ENCODE measurements around the gene SLC6A13. TPM values are rescaled to one million over a fixed set of nuclear protein-coding genes. Genes with fewer than 3 reads are reported as not detected.

The SLC6A13 gene
- total RNA-seq, 1 experiment from 2014 or later: not detected

DNA sequence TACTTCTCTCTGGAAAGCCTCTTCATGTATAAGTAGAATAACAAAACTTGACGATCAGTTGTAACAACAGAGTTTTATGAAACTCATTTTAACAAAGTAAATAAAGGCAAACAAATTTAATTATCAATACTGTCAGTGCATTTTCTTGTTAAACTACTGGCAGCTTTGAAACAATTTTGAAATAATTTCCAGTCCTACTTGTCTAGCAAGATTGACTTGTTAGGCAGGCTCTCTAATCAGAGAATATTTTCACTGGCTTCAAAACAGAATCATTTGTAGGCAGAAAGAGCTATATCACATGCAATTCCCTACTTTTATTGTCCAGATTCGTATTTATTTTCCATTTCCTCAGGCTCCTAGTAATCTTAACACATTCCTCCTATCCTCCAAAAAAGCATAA lies 45.9 kb upstream of the SLC6A13 start:
- Histone ChIP-seq H3K14ac (ENCODE audit: insufficient read depth, low read length) (no peak overlapping the region), H2BK120ac (ENCODE audit: low read depth, low read length, poor library complexity, severe bottlenecking) (no peak overlapping the region), H4K91ac (ENCODE audit: insufficient read length, low read depth, low read length) (no peak overlapping the region), H3K27ac (ENCODE audit: insufficient read length, low read depth, low read length) (no peak overlapping the region), H3K79me2 (ENCODE audit: insufficient read depth, low read length) (no peaks in the 10 kb centered on the region), H3K18ac (ENCODE audit: insufficient read length, low read depth, low read length) (no peak overlapping the region), H2BK5ac (ENCODE audit: insufficient read length, low read length) (no peak overlapping the region), H4K20me1 (ENCODE audit: control insufficient read depth, insufficient read depth, insufficient read length) (no peaks in the 10 kb centered on the region), H3K23ac (ENCODE audit: insufficient read length, low read depth, low read length) (no peak overlapping the region), H2BK20ac (ENCODE audit: low read depth, low read length, poor library complexity, severe bottlenecking) (no peak overlapping the region), H2BK12ac (ENCODE audit: insufficient read length, low read depth, low read length) (no peak overlapping the region), H4K8ac (replicated peaks; ENCODE audit: insufficient read length, low read depth, low read length) (no peak overlapping the region), H3K4ac (ENCODE audit: low read depth, low read length) (no peak overlapping the region), H3K23me2 (ENCODE audit: insufficient read length, low read depth, low read length, poor library complexity, severe bottlenecking) (no peaks in the 10 kb centered on the region), H3K4me1 (ENCODE audit: insufficient read depth, low read length) (no peaks in the 10 kb centered on the region), H2AFZ (ENCODE audit: low read length) (no peak overlapping the region), H3K4me2 (ENCODE audit: insufficient read depth, insufficient read length, low read length) (no peak overlapping the region), H3K9me3 (ENCODE audit: control insufficient read depth, low read depth, low read length) (no peaks in the 10 kb centered on the region), H3T11ph (ENCODE audit: low read length) (no peak overlapping the region), H3K79me1 (ENCODE audit: insufficient read depth, low read depth, low read length, poor library complexity, severe bottlenecking) (no peaks in the 10 kb centered on the region), H3K56ac (ENCODE audit: insufficient read length, low read depth, low read length) (no peak overlapping the region), H3K9ac (ENCODE audit: extremely low read depth, insufficient read length, low read length) (no peak overlapping the region), H4K5ac (ENCODE audit: insufficient read length, low read depth, low read length) (no peak overlapping the region), H3K27me3 (ENCODE audit: insufficient read depth, low read length) (no peaks in the 10 kb centered on the region), H2BK15ac (ENCODE audit: low read depth, low read length) (no peak overlapping the region), H2AK5ac (ENCODE audit: insufficient read length, low read length) (no peak overlapping the region)
- Mint-ChIP-seq H3K9me3 (no peaks in the 10 kb centered on the region), H3K27ac (no peak overlapping the region), H3K4me1 (no peaks in the 10 kb centered on the region), H3K36me3 (ENCODE audit: insufficient read depth in 1 of 3, low read depth in 3 of 3) (peaks cover 27 to 85% (median 77%) of the 10 kb centered on the region in 3 experiments; a peak in 6 of 7 replicates), H3K27me3 (ENCODE audit: low read depth) (no peaks in the 10 kb centered on the region), H3K4me3 (no peak overlapping the region)
- WGBS (ENCODE audit: extremely low coverage, insufficient read length, low lambda C conversion rate): no CpG with 5 or more reads among the region's 2 CpGs
- TF ChIP-seq, protein P1, sequence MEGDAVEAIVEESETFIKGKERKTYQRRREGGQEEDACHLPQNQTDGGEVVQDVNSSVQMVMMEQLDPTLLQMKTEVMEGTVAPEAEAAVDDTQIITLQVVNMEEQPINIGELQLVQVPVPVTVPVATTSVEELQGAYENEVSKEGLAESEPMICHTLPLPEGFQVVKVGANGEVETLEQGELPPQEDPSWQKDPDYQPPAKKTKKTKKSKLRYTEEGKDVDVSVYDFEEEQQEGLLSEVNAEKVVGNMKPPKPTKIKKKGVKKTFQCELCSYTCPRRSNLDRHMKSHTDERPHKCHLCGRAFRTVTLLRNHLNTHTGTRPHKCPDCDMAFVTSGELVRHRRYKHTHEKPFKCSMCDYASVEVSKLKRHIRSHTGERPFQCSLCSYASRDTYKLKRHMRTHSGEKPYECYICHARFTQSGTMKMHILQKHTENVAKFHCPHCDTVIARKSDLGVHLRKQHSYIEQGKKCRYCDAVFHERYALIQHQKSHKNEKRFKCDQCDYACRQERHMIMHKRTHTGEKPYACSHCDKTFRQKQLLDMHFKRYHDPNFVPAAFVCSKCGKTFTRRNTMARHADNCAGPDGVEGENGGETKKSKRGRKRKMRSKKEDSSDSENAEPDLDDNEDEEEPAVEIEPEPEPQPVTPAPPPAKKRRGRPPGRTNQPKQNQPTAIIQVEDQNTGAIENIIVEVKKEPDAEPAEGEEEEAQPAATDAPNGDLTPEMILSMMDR (conservative IDR thresholded peaks at IDR 0.05): no peak
- DNase-seq: no peak

Data from H9 (cell line).